CD8-positive, alpha-beta memory T cell (primary cell): ENCODE measurements around the gene ZRANB1. TPM values are rescaled to one million over a fixed set of nuclear protein-coding genes. Genes with fewer than 3 reads are reported as not detected.
A peak's percentile ranks its signal among the peaks of the same experiment; 100 is the strongest.

ENCODE experiments used
- CTCF ChIA-PET: fragments of 350-600 bp; sonication (Branson Sonifier 250); formaldehyde crosslinking; loops from one replicate; lab custom pipeline; 2021; ENCODE audit warnings: antibody characterized with exemption; lab: Charles Lee
- POLR2A ChIA-PET: fragments of 350-600 bp; sonication (Branson Sonifier 250); formaldehyde crosslinking; loops from one replicate; lab custom pipeline; 2021; ENCODE audit warnings: antibody characterized with exemption; lab: Charles Lee
- DNase-seq, 5 donors: peaks; one replicate each; pipeline versions ENCODE4 v3.0.0 to v3.0.0-alpha.2; 2020 to 2022; ENCODE audit warnings: mixed read lengths in 1 of 5
- H3K27ac ChIP-seq: one replicate; pipeline ENCODE4 v1.7.0; 2013; ENCODE audit warnings: low read depth, mild to moderate bottlenecking, low read length, moderate library complexity
- H3K27me3 ChIP-seq: 2 replicates; pipeline ENCODE4 v1.7.0; 2013; ENCODE audit warnings: low read length, mild to moderate bottlenecking; ENCODE audit not compliant: insufficient read depth, poor library complexity, severe bottlenecking
- H3K36me3 ChIP-seq: 2 replicates; pipeline ENCODE4 v1.7.0; 2013; ENCODE audit warnings: mild to moderate bottlenecking, low read length, moderate library complexity; ENCODE audit not compliant: insufficient read depth
- H3K4me1 ChIP-seq: 2 replicates; pipeline ENCODE4 v1.7.0; 2013; ENCODE audit warnings: mild to moderate bottlenecking, low read length, moderate library complexity; ENCODE audit not compliant: insufficient read depth
- H3K4me3 ChIP-seq: 2 replicates; pipeline ENCODE4 v1.7.0; 2013; ENCODE audit warnings: mild to moderate bottlenecking, low read length
- H3K9me3 ChIP-seq: 2 replicates; pipeline ENCODE4 v1.7.0; 2013; ENCODE audit warnings: mild to moderate bottlenecking, low read length
- H3K27ac Mint-ChIP-seq, 8 donors: one replicate each; pipeline ENCODE4 v1.8.0; 2020 to 2021; ENCODE audit warnings: mixed read lengths in 8 of 8, mild to moderate bottlenecking in 6 of 8, inconsistent platforms in 3 of 8, moderate library complexity in 3 of 8
- H3K27me3 Mint-ChIP-seq, 2 donors: one replicate each; pipeline ENCODE4 v1.8.0; 2020 to 2021; ENCODE audit warnings: mixed read lengths in 2 of 2, mild to moderate bottlenecking in 1 of 2, moderate library complexity in 1 of 2
- H3K36me3 Mint-ChIP-seq, 3 donors: one replicate each; pipeline ENCODE4 v1.8.0; 2020 to 2021; ENCODE audit warnings: mixed read lengths in 3 of 3, inconsistent platforms in 1 of 3, mild to moderate bottlenecking in 1 of 3
- H3K4me1 Mint-ChIP-seq, 3 donors: one replicate each; pipeline ENCODE4 v1.8.0; 2020 to 2021; ENCODE audit warnings: mixed read lengths in 3 of 3, inconsistent platforms in 1 of 3, mild to moderate bottlenecking in 1 of 3
- H3K4me3 Mint-ChIP-seq, 7 donors: one replicate each; pipeline ENCODE4 v1.8.0; 2020 to 2021; ENCODE audit warnings: mixed read lengths in 7 of 7, mild to moderate bottlenecking in 6 of 7, moderate library complexity in 4 of 7, inconsistent platforms in 2 of 7
- H3K9me3 Mint-ChIP-seq, 5 donors: one replicate each; pipeline ENCODE4 v1.8.0; 2020 to 2022; ENCODE audit warnings: mixed read lengths in 5 of 5, mild to moderate bottlenecking in 3 of 5, moderate library complexity in 2 of 5, inconsistent platforms in 1 of 5
- polyA plus RNA-seq: library from polyadenylated mRNA; unstranded; fragments of 300-500 nt; fragmentation: Illumina TruSeq; gene quantifications from one replicate; pipeline ENCODE4 v1.2.3, GENCODE V29; 2021
- total RNA-seq, 2 experiments: library from RNA; stranded (reverse); gene quantifications; one replicate each; pipeline ENCODE4 v1.2.3, GENCODE V29; 2021

The ZRANB1 gene
- total and polyA plus RNA-seq, 3 experiments from 2014 or later = 11.8 to 16.9 (median 16.7) TPM

DNA sequence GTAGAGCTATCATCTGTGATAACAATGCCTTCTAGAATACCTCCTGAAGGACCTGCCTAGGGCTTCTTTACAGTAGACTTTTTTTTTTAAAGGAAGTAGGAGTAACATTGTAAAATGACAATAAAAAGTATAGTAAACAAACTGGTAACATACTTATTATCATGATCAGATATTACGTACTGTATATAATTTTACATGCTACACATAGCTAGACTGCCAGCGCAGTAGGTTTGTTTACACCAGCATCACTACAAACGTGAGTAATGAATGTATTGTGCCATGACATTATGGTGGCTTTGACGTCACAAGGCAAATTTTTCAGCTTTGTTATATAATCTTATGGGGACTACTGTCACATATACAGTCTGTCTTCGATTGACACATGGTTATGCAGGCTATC lies 15.4 kb upstream of the ZRANB1 start:
- Mint-ChIP-seq H3K27ac (peak overlapping the region in 1 of 8 donors; percentile 36), H3K4me1 (peaks cover 31 to 67% (median 33%) of the 10 kb centered on the region in 3 donors), H3K27me3 (no peaks in the 10 kb centered on the region), H3K9me3 (no peaks in the 10 kb centered on the region), H3K36me3 (peaks cover 0 to 32% (median 16%) of the 10 kb centered on the region in 3 donors), H3K4me3 (no peak overlapping the region)
- Histone ChIP-seq H3K4me3 (no peak overlapping the region), H3K4me1 (peaks cover 6% of the 10 kb centered on the region), H3K27ac (no peak overlapping the region), H3K9me3 (no peaks in the 10 kb centered on the region), H3K36me3 (no peaks in the 10 kb centered on the region), H3K27me3 (no peaks in the 10 kb centered on the region)
- CTCF ChIA-PET = no interaction called here
- no peak for DNase-seq
- POLR2A ChIA-PET = no interaction called here

DNA sequence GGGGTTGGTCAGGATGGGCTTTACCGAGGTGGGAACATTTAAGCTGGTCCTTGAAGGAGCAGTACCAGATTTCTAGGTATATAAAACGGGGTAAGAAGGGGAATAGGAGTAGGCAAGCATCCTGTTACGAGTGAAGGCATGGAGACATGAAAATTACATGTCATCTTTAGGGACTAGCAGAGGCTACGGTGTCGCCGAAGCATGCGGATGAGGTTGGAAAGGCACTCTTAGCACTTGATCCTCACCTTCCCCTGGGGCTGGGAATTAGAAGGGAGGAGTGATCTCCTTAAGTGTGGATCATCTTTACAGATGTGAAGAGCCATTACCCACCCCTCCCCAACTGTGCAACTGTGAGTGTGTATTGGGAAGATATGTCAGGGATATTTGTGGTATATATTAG lies 13.8 kb upstream of the ZRANB1 start:
- H3K4me3 ChIP-seq = no peak overlapping the region
- H3K4me1 Mint-ChIP-seq = peaks cover 36 to 69% (median 43%) of the 10 kb centered on the region in 3 donors
- no peaks in the 10 kb centered on the region for H3K36me3 ChIP-seq
- no peak for DNase-seq
- no peak overlapping the region for H3K4me3 Mint-ChIP-seq
- H3K27ac Mint-ChIP-seq = no peak overlapping the region
- peaks cover 6% of the 10 kb centered on the region for H3K4me1 ChIP-seq
- no peaks in the 10 kb centered on the region for H3K27me3 Mint-ChIP-seq
- peaks cover 0 to 38% (median 22%) of the 10 kb centered on the region in 3 donors for H3K36me3 Mint-ChIP-seq
- H3K9me3 Mint-ChIP-seq = no peaks in the 10 kb centered on the region
- CTCF ChIA-PET = interaction anchor here (1.3 kb wide), 1 partner anchor 10 kb away, joined by 3 read pairs; no protein-coding TSS in a partner anchor
- no peaks in the 10 kb centered on the region for H3K27me3 ChIP-seq
- no peak overlapping the region for H3K27ac ChIP-seq
- POLR2A ChIA-PET = no interaction called here
- no peaks in the 10 kb centered on the region for H3K9me3 ChIP-seq

DNA sequence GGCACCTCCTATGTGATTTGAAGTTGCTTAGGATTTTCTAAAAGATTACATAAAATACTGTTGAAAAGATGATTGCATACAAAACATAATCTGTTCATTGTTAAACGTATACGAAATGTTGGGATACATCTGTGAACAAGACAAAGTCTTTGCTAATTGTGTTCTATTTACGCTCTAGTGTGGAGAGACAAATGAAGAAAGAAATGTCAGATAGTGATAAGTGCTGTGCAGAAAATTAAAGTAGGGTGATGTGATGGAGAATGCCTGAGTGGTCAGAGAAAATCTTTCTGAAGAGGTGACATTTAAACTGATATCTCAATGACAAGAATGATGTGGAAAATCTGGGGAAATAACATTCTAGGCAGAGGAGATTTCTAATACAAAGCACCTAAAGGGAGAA lies 13.4 kb upstream of the ZRANB1 start:
- Mint-ChIP-seq H3K9me3 (no peaks in the 10 kb centered on the region), H3K36me3 (peaks cover 2 to 38% (median 22%) of the 10 kb centered on the region in 3 donors), H3K4me1 (peaks cover 36 to 70% (median 46%) of the 10 kb centered on the region in 3 donors), H3K27ac (peak overlapping the region in 2 of 8 donors; percentile 26 to 41), H3K27me3 (no peaks in the 10 kb centered on the region), H3K4me3 (no peak overlapping the region)
- Histone ChIP-seq H3K4me3 (no peak overlapping the region), H3K4me1 (peaks cover 6% of the 10 kb centered on the region), H3K9me3 (no peaks in the 10 kb centered on the region), H3K27ac (no peak overlapping the region), H3K27me3 (no peaks in the 10 kb centered on the region), H3K36me3 (no peaks in the 10 kb centered on the region)
- ChIA-PET POLR2A (no interaction called here), CTCF (no interaction called here)
- DNase-seq = no peak

DNA sequence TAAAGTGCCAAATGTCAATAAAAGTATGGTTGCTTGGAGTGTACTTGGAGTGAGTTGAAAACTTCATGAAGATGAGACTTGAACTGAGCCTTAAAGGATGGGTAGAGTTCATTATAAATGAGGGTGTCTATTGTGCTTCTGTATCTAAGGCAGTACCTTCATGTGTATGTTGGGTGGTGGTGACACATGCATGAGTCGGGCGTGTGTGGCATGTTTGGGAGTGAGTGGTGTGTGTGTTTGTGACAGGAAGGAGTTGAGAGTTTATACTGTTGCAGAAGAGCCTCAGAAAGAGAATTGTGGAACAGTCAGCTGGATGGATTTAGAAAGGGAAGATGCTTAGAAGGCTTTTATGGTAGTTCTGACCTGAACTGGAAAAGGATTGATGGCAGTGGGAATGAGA lies 6.0 kb upstream of the ZRANB1 start:
- H3K4me3 ChIP-seq = no peak overlapping the region
- DNase-seq = no peak
- H3K4me3 Mint-ChIP-seq = peak overlapping the region in 3 of 7 donors; percentile 1 to 2 (median 1)

DNA sequence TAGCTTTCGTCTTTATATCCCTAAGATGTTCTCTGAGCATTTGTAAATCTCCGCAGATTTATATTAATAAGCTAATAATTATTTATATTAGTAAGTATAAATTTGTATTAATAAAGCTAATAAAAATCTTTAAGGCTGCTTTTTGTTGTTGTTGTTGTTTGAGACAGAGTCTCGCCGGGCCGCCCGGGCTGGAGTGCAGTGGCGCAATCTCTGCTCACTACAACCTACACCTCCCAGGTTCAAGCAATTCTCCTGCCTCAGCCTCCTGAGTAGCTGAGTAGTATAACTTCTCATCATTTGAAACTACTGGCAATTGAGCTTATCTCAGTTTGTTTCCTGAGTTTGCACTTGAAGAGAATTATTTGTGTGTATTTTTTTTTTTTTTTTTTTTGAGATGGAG lies 5.1 kb upstream of the ZRANB1 start:
- Mint-ChIP-seq H3K27ac (no peak overlapping the region), H3K4me1 (peaks cover 63 to 80% (median 64%) of the 10 kb centered on the region in 3 donors), H3K36me3 (peaks cover 4 to 11% (median 6%) of the 10 kb centered on the region in 3 donors), H3K4me3 (no peak overlapping the region), H3K9me3 (no peaks in the 10 kb centered on the region), H3K27me3 (no peaks in the 10 kb centered on the region)
- Histone ChIP-seq H3K4me1 (peaks cover 22% of the 10 kb centered on the region), H3K9me3 (no peaks in the 10 kb centered on the region), H3K36me3 (no peaks in the 10 kb centered on the region), H3K4me3 (no peak overlapping the region), H3K27me3 (no peaks in the 10 kb centered on the region), H3K27ac (no peak overlapping the region)
- POLR2A ChIA-PET = no interaction called here
- CTCF ChIA-PET = interaction anchor here (0.9 kb wide), 1 partner anchor 17 kb away, joined by 5 read pairs; no protein-coding TSS in a partner anchor
- DNase-seq = no peak

More for the DNA sequence above, 6.0 kb upstream of the ZRANB1 start:
- no peaks in the 10 kb centered on the region for H3K27me3 Mint-ChIP-seq
- H3K9me3 Mint-ChIP-seq = no peaks in the 10 kb centered on the region
- no peaks in the 10 kb centered on the region for H3K36me3 ChIP-seq
- peak overlapping the region in 5 of 8 donors; percentile 0 to 15 (median 2) for H3K27ac Mint-ChIP-seq
- peaks cover 59 to 77% (median 59%) of the 10 kb centered on the region in 3 donors for H3K4me1 Mint-ChIP-seq
- no peak overlapping the region for H3K27ac ChIP-seq
- H3K4me1 ChIP-seq = peaks cover 22% of the 10 kb centered on the region
- H3K9me3 ChIP-seq = no peaks in the 10 kb centered on the region
- no peaks in the 10 kb centered on the region for H3K27me3 ChIP-seq
- ChIA-PET POLR2A (no interaction called here), CTCF (no interaction called here)
- H3K36me3 Mint-ChIP-seq = peaks cover 4 to 14% (median 8%) of the 10 kb centered on the region in 3 donors

DNA sequence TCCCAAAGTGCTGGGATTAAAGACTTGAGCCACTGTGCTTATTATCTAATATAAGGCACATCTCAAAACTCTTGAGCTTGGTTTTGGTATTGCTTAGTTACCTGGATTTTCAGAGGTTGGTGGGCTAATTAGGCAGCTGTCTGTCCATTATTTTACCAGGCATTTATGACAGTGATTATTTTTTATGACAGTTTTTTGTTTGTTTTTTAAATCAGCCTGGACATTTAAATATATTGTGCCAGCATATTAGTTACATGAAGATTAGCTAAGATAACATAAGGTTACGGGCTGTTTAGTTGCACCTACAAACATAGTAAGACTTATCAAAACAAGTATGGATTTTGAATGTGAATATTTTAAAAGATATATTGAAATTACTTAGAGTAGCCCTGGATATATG lies 2.6 kb upstream of the ZRANB1 start:
- CTCF ChIA-PET = no interaction called here
- peaks cover 71 to 87% (median 73%) of the 10 kb centered on the region in 3 donors for H3K4me1 Mint-ChIP-seq

DNA sequence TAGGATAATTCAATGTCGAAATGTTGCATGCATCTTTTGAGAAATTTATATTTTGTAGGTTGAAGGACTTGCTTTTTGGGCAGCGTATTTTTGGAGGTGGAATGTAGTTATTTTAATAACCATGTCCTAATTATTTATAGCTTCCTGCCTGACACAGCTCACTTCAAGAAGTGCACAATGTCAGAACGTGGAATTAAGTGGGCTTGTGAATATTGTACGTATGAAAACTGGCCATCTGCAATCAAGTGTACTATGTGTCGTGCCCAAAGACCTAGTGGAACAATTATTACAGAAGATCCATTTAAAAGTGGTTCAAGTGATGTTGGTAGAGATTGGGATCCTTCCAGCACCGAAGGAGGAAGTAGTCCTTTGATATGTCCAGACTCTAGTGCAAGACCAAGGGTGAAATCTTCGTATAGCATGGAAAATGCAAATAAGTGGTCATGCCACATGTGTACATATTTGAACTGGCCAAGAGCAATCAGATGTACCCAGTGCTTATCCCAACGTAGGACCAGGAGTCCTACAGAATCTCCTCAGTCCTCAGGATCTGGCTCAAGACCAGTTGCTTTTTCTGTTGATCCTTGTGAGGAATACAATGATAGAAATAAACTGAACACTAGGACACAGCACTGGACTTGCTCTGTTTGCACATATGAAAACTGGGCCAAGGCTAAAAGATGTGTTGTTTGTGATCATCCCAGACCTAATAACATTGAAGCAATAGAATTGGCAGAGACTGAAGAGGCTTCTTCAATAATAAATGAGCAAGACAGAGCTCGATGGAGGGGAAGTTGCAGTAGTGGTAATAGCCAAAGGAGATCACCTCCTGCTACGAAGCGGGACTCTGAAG lies 620 bp downstream of the ZRANB1 start:
- no peaks in the 10 kb centered on the region for H3K36me3 ChIP-seq
- Mint-ChIP-seq H3K27me3 (no peaks in the 10 kb centered on the region), H3K4me1 (peaks cover 71 to 84% (median 75%) of the 10 kb centered on the region in 3 donors), H3K9me3 (no peaks in the 10 kb centered on the region), H3K4me3 (peak overlapping the region in 4 of 7 donors; percentile 6 to 44 (median 18)), H3K36me3 (peaks cover 0 to 32% (median 8%) of the 10 kb centered on the region in 3 donors), H3K27ac (peak overlapping the region in 1 of 8 donors; percentile 39)
- no peak for DNase-seq
- peaks cover 29% of the 10 kb centered on the region for H3K4me1 ChIP-seq
- H3K9me3 ChIP-seq = no peaks in the 10 kb centered on the region
- H3K27ac ChIP-seq = no peak overlapping the region
- CTCF ChIA-PET = no interaction called here
- no peak overlapping the region for H3K4me3 ChIP-seq
- H3K27me3 ChIP-seq = no peaks in the 10 kb centered on the region
- POLR2A ChIA-PET = no interaction called here

More for the DNA sequence above, 2.6 kb upstream of the ZRANB1 start:
- H3K27ac ChIP-seq = no peak overlapping the region
- DNase-seq = no peak
- H3K36me3 ChIP-seq = no peaks in the 10 kb centered on the region
- Mint-ChIP-seq H3K36me3 (peaks cover 0 to 22% (median 4%) of the 10 kb centered on the region in 3 donors), H3K27me3 (no peaks in the 10 kb centered on the region), H3K9me3 (no peaks in the 10 kb centered on the region), H3K27ac (no peak overlapping the region), H3K4me3 (no peak overlapping the region)
- peaks cover 27% of the 10 kb centered on the region for H3K4me1 ChIP-seq
- no peak overlapping the region for H3K4me3 ChIP-seq
- H3K27me3 ChIP-seq = no peaks in the 10 kb centered on the region
- POLR2A ChIA-PET = no interaction called here
- no peaks in the 10 kb centered on the region for H3K9me3 ChIP-seq
